ENCODE results near the gene FAM72B.
A peak's percentile ranks its signal among the peaks of the same experiment; 100 is the strongest.
"Not testable (repeated sequence)": the region's sequence is repeated elsewhere in the genome, so short reads cannot be mapped to it uniquely, and the experiment has no call there.

Gene FAM72B

GRCh38 chr1:121184290-121185127 lies at the start of gene FAM72B, which contains the start of gene SRGAP2C:
TSS of gene FAM72B (minus strand) at chr1:121184340. CDS start at chr1:121183489, 851 bp downstream.
TSS of gene SRGAP2C (plus strand) at chr1:121184975. CDS start at chr1:121187447, 2,472 bp downstream.
- DNase-seq: peak; percentile 97

- not testable (repeated sequence) for DNase-seq
Observed at GRCh38 chr1:121232445-121233125, 48.4 kb upstream of the FAM72B start.

GRCh38 chr1:121230636-121231035 lies 46.5 kb upstream of the FAM72B start:
- DNase-seq: not testable (repeated sequence)

GRCh38 chr1:121227544-121228330 lies 43.6 kb upstream of the FAM72B start:
- DNase-seq: not testable (repeated sequence)

- not testable (repeated sequence) for DNase-seq
Observed at GRCh38 chr1:121226925-121227324, 42.8 kb upstream of the FAM72B start.

GRCh38 chr1:121226295-121226904 lies 42.3 kb upstream of the FAM72B start:
- not testable (repeated sequence) for DNase-seq

GRCh38 chr1:121224714-121225113 lies 40.6 kb upstream of the FAM72B start:
- DNase-seq: not testable (repeated sequence)

GRCh38 chr1:121221770-121222169 lies 37.6 kb upstream of the FAM72B start:
- DNase-seq: peak; percentile 1

- not testable (repeated sequence) for DNase-seq
Observed at GRCh38 chr1:121216676-121217075, 32.5 kb upstream of the FAM72B start.

- DNase-seq: not testable (repeated sequence)
Observed at GRCh38 chr1:121215699-121216417, 31.7 kb upstream of the FAM72B start.

- not testable (repeated sequence) for DNase-seq
Observed at GRCh38 chr1:121214544-121215156, 30.5 kb upstream of the FAM72B start.

GRCh38 chr1:121213491-121213890 lies 29.4 kb upstream of the FAM72B start:
- DNase-seq: not testable (repeated sequence)

- DNase-seq: not testable (repeated sequence)
Observed at GRCh38 chr1:121210778-121211177, 26.6 kb upstream of the FAM72B start.

GRCh38 chr1:121208375-121208774 lies 24.2 kb upstream of the FAM72B start:
- DNase-seq: peak; percentile 69

- not testable (repeated sequence) for DNase-seq
Observed at GRCh38 chr1:121207328-121207727, 23.2 kb upstream of the FAM72B start.

- not testable (repeated sequence) for DNase-seq
Observed at GRCh38 chr1:121205786-121206711, 21.9 kb upstream of the FAM72B start.

- DNase-seq: not testable (repeated sequence)
Observed at GRCh38 chr1:121202986-121203385, 18.8 kb upstream of the FAM72B start.

GRCh38 chr1:121200985-121201981 lies 17.1 kb upstream of the FAM72B start:
- not testable (repeated sequence) for DNase-seq

- DNase-seq: not testable (repeated sequence)
Observed at GRCh38 chr1:121200232-121200631, 16.1 kb upstream of the FAM72B start.

Measured in DMS53 (cell line).